KMS-11 (cell line): ENCODE measurements around the gene SKI.

Source experiments
- H2AFZ ChIP-seq: fragments of 200-600 bp; sonication (generic); 2 replicates; pipeline ENCODE4 v1.6.1; 2016; ENCODE audit warnings: antibody characterized with exemption, mixed run types, low read depth
- H3K27ac ChIP-seq: fragments of 200-600 bp; sonication (generic); 2 replicates; pipeline ENCODE4 v1.6.1; 2016; ENCODE audit warnings: mild to moderate bottlenecking, mixed run types
- H3K27me3 ChIP-seq: fragments of 200-600 bp; sonication (generic); 2 replicates; pipeline ENCODE4 v1.6.1; 2017; ENCODE audit warnings: mild to moderate bottlenecking, low read depth, mixed run types, moderate library complexity; ENCODE audit not compliant: insufficient read depth
- H3K36me3 ChIP-seq: fragments of 200-600 bp; sonication (generic); 2 replicates; pipeline ENCODE4 v1.6.1; 2017; ENCODE audit warnings: mild to moderate bottlenecking, mixed run types; ENCODE audit not compliant: insufficient read depth
- H3K4me1 ChIP-seq: fragments of 200-600 bp; sonication (generic); 2 replicates; pipeline ENCODE4 v1.6.1; 2016; ENCODE audit warnings: mild to moderate bottlenecking, low read depth, mixed run types; ENCODE audit not compliant: poor library complexity, severe bottlenecking
- H3K4me2 ChIP-seq: fragments of 200-600 bp; sonication (generic); 2 replicates; pipeline ENCODE4 v1.7.0; 2016; ENCODE audit warnings: mild to moderate bottlenecking, mixed run types
- H3K4me3 ChIP-seq: fragments of 200-600 bp; sonication (generic); IDR thresholded peaks from 2 replicates; pipeline ENCODE4 v1.6.1; 2017; ENCODE audit warnings: low read depth, low read length, mixed read lengths; ENCODE audit not compliant: insufficient read depth
- H3K79me2 ChIP-seq: fragments of 200-600 bp; sonication (generic); 2 replicates; pipeline ENCODE4 v1.6.1; 2016; ENCODE audit warnings: low read depth, mixed run types; ENCODE audit not compliant: insufficient read depth
- H3K9ac ChIP-seq: fragments of 200-600 bp; sonication (generic); 2 replicates; pipeline ENCODE4 v1.6.1; 2016; ENCODE audit warnings: mild to moderate bottlenecking, mixed run types
- H4K20me1 ChIP-seq: fragments of 200-600 bp; sonication (generic); 2 replicates; pipeline ENCODE4 v1.6.1; 2016; ENCODE audit warnings: mild to moderate bottlenecking, mixed run types; ENCODE audit not compliant: insufficient read depth
- TF ChIP-seq, protein P1 (sequence below): fragments of 200-600 bp; sonication (generic); conservative IDR thresholded peaks from 2 replicates; pipeline ENCODE4 v1.6.1; 2017; ENCODE audit warnings: low read depth, mild to moderate bottlenecking, antibody characterized with exemption, low read length, moderate library complexity, mixed read lengths

The SKI gene

DNA sequence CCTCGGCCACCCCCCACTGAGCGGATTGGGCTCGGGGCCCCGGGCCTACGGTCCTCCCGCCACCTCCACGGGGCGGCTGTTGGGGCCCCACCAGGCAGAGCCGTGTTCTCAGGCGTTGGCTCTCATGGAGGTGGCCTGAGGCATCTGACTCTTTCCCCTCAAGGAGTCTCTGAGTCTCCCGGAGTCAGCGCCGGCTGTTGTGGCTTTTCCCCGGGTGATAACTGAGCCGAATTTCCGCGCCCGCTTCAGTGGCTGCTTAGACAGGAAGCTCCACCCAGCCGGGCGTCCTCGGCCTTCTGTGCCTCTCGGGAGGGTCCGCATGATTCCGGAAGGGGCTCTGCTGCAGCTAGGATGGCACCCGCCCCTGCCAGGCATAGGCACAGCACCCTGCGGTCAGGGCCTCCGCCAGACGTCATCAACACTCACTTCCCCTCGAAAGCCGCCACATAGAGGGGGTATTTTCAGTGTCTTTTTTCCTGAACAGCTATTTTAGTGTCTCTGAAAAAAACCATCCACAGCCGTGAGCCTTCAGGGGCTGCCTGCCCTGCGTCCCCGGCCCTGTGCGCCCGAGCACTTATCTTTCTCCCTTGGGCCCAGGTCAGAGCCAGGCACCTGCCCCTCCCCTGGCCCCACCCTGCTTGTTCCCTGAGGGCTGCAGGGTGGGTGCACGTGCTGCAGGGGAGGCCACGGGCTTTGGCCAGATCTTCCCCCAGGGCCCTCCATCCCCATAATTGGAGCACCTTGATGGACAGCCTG is 72.9 kb downstream of the SKI start:
- Histone ChIP-seq H3K9ac (no peak overlapping the region), H3K79me2 (no peaks in the 10 kb centered on the region), H3K4me3 (no peak overlapping the region), H2AFZ (no peak overlapping the region), H3K36me3 (no peaks in the 10 kb centered on the region), H3K27ac (no peak overlapping the region), H3K4me2 (no peak overlapping the region), H3K27me3 (no peaks in the 10 kb centered on the region; the same call in 1 of the 2 replicates), H4K20me1 (no peaks in the 10 kb centered on the region), H3K4me1 (no peaks in the 10 kb centered on the region)
- TF ChIP-seq, protein P1, sequence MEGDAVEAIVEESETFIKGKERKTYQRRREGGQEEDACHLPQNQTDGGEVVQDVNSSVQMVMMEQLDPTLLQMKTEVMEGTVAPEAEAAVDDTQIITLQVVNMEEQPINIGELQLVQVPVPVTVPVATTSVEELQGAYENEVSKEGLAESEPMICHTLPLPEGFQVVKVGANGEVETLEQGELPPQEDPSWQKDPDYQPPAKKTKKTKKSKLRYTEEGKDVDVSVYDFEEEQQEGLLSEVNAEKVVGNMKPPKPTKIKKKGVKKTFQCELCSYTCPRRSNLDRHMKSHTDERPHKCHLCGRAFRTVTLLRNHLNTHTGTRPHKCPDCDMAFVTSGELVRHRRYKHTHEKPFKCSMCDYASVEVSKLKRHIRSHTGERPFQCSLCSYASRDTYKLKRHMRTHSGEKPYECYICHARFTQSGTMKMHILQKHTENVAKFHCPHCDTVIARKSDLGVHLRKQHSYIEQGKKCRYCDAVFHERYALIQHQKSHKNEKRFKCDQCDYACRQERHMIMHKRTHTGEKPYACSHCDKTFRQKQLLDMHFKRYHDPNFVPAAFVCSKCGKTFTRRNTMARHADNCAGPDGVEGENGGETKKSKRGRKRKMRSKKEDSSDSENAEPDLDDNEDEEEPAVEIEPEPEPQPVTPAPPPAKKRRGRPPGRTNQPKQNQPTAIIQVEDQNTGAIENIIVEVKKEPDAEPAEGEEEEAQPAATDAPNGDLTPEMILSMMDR = no peak

DNA sequence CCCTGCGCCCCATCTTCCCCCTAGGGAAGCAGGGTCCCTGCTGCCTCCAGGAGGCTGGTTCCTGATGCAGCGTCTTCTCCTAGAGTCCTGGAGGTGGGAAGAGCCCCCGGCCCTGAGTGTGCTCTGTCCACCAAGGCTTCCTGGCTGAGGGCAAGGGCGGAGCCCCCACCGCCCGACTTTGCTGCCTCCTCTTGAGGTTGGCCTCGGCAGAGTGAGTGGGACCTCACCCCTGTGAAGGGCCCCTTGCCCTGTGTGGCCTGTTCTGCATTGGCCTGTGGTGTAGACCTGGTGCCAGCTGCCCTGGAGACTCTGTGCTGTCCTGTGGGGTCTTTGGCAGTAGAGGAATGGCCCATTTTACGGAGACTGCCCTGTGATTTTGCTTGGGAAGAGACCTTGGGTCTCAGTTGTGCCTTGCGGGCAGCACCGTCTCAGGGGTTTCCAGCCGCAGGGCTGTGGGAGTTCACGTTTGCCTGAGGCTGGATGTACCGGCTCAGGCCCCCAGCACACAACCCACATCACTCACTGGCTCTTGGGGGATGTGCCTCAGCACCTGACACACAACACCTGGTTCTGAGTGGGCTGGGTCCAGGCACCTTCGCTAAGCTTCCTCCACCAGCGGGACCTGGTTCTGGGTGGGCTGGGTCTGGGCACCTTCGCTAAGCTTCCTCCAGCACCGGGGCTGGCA is 73.6 kb downstream of the SKI start:
- no peak overlapping the region for H3K9ac ChIP-seq
- no peak overlapping the region for H3K27ac ChIP-seq
- no peaks in the 10 kb centered on the region for H3K4me1 ChIP-seq
- no peaks in the 10 kb centered on the region for H3K36me3 ChIP-seq
- H3K4me2 ChIP-seq = no peak overlapping the region
- no peaks in the 10 kb centered on the region for H3K79me2 ChIP-seq
- no peak overlapping the region for H3K4me3 ChIP-seq
- H2AFZ ChIP-seq = no peak overlapping the region
- TF ChIP-seq, protein P1 = no peak
- no peaks in the 10 kb centered on the region; the same call in 1 of the 2 replicates for H3K27me3 ChIP-seq
- no peaks in the 10 kb centered on the region for H4K20me1 ChIP-seq

DNA sequence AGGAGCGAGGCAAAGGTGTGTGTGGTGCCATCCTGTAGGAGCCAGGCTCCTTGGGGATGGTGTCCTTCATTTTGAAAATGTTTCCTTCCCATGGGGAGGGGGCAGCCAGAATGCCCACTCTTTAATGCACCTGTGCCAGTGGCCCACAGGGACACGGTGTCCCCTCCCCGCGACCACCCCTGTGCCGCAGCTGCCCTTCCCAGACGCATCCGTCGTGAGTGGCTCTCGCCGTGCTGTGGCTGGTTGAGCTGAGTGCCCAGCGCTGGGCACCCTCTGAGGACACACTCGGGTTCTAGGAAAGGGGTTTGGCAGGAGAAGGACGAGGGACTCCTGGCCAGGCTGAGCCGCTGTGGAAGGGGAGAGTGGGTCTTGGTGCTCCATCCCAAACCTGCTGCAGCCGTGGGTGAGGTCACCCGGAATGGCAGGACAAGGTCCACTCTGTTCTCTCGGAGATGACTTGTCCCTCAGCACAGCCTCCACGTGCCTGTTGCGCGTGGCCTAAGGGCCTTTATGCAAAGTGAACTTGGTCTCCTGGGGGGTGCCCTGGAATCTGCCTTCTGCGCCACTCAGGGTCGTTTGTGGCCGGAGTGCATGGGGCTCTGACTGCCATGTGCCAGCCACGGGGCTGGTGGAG is 74.3 kb downstream of the SKI start:
- TF ChIP-seq, protein P1 = no peak
- Histone ChIP-seq H3K79me2 (no peaks in the 10 kb centered on the region), H3K4me1 (no peaks in the 10 kb centered on the region), H2AFZ (no peak overlapping the region), H3K36me3 (no peaks in the 10 kb centered on the region), H4K20me1 (no peaks in the 10 kb centered on the region), H3K4me3 (no peak overlapping the region), H3K27ac (no peak overlapping the region), H3K9ac (no peak overlapping the region), H3K4me2 (no peak overlapping the region), H3K27me3 (no peaks in the 10 kb centered on the region; the same call in 1 of the 2 replicates)

DNA sequence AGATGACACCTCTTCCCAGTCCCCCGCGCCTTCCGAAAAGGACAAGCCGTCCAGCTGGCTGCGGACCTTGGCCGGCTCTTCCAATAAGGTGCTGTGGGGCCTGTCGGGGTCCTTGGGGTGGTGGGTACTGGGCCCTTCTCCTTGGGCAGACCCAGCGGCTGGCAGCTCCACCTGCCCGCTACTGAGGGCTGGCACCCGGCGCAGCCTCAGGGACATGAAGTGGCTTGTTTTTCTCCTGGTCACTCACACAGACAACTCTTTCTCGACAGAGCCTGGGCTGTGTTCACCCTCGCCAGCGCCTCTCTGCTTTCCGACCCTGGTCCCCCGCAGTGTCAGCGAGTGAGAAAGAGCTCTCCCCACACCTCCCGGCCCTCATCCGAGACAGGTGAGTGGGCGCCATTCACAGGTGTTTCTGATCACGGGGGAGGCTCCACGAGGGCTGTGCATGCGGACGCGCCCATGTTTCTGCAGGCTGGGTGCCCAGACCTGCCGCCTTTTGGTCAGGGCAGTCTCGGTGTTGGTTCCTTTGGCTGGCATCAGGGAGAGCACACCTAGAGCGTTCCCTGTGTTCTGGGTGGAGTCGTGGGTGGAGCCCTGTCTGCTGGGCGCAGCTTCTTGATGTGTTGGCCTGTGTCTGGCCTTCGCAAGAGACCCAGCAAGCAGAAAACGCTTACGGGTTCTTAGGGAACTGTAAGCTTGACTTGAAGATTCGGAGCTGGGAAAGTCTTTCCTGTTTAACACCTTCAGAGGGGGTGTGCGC is 75.1 kb downstream of the SKI start:
- Histone ChIP-seq H3K27ac (no peak overlapping the region), H2AFZ (no peak overlapping the region), H3K4me3 (no peak overlapping the region), H3K27me3 (no peaks in the 10 kb centered on the region), H3K79me2 (no peaks in the 10 kb centered on the region), H3K4me2 (no peak overlapping the region), H4K20me1 (no peaks in the 10 kb centered on the region), H3K36me3 (no peaks in the 10 kb centered on the region), H3K4me1 (no peaks in the 10 kb centered on the region), H3K9ac (no peak overlapping the region)
- TF ChIP-seq, protein P1 = no peak
